Cardiac fibroblast (primary cell): Measurements from ENCODE around the gene ATOH7.

Source experiments
- DNase-seq, 2 donors: peaks; one replicate each; pipeline versions ENCODE4 v3.0.0 to v3.0.0-alpha.2; 2010; ENCODE audit warnings: low read depth in 2 of 2
- H3K4me3 ChIP-seq, 2 donors: replicated peaks in 1 of 2; 1 replicate in 1 of 2; 2 replicates in 1 of 2; pipeline ENCODE4 v1.5.1; 2011; ENCODE audit warnings: low read depth in 2 of 2, low read length in 2 of 2, mild to moderate bottlenecking in 2 of 2, moderate library complexity in 1 of 2
- CTCF ChIP-seq: IDR thresholded peaks from one replicate; pipeline ENCODE4 v1.5.1; 2011; ENCODE audit warnings: low read depth, mild to moderate bottlenecking, low read length, inconsistent platforms

Gene ATOH7

GRCh38 chr10:68223535-68224165 is 8.3 kb downstream of the ATOH7 start:
- H3K4me3 ChIP-seq = no peak overlapping the region
- no peak for DNase-seq
- TF ChIP-seq CTCF = no peak

GRCh38 chr10:68222391-68222790 is 9.5 kb downstream of the ATOH7 start:
- DNase-seq = no peak
- H3K4me3 ChIP-seq = no peak overlapping the region
- TF ChIP-seq CTCF = no peak

- TF ChIP-seq CTCF = no peak
- peak in 1 of 2 donors; percentile 36 for DNase-seq
- H3K4me3 ChIP-seq = no peak overlapping the region
Observed at GRCh38 chr10:68221196-68221595, 10.7 kb downstream of the ATOH7 start.

GRCh38 chr10:68218786-68219185 is 13.1 kb downstream of the ATOH7 start:
- H3K4me3 ChIP-seq = no peak overlapping the region
- no peak for DNase-seq
- no peak for TF ChIP-seq CTCF

GRCh38 chr10:68212721-68213352 is 19.1 kb downstream of the ATOH7 start:
- H3K4me3 ChIP-seq = no peak overlapping the region
- peak; percentile 62 to 66 for DNase-seq

GRCh38 chr10:68211669-68212068 is 20.2 kb downstream of the ATOH7 start:
- DNase-seq = no peak
- no peak for TF ChIP-seq CTCF
- H3K4me3 ChIP-seq = no peak overlapping the region

More at GRCh38 chr10:68212721-68213352, 19.1 kb downstream of the ATOH7 start:
- peak; percentile 49 for TF ChIP-seq CTCF
